Nephron progenitor cell (in vitro differentiated cells): Measurements from ENCODE around the gene HELT.
"Not testable (repeated sequence)": the region's sequence is repeated elsewhere in the genome, so short reads cannot be mapped to it uniquely, and the experiment has no call there.

ENCODE experiments used
- DNase-seq: peaks from one replicate; pipeline ENCODE4 v3.0.0; 2021
- H3K27ac Mint-ChIP-seq: 2 replicates; pipeline ENCODE4 v1.8.0; 2021; ENCODE audit warnings: mild to moderate bottlenecking, moderate library complexity, mixed read lengths
- H3K27me3 Mint-ChIP-seq: 2 replicates; pipeline ENCODE4 v1.8.0; 2021; ENCODE audit warnings: mild to moderate bottlenecking, low read depth, mixed read lengths; ENCODE audit not compliant: poor library complexity
- H3K36me3 Mint-ChIP-seq: 2 replicates; pipeline ENCODE4 v1.8.0; 2021; ENCODE audit warnings: low read depth, mixed read lengths
- H3K4me1 Mint-ChIP-seq: 2 replicates; pipeline ENCODE4 v1.8.0; 2021; ENCODE audit warnings: mixed read lengths
- H3K4me3 Mint-ChIP-seq: 2 replicates; pipeline ENCODE4 v1.8.0; 2021; ENCODE audit warnings: mild to moderate bottlenecking, moderate library complexity, mixed read lengths
- H3K9me3 Mint-ChIP-seq: 2 replicates; pipeline ENCODE4 v1.8.0; 2021; ENCODE audit warnings: mild to moderate bottlenecking, moderate library complexity, mixed read lengths
- CTCF ChIP-seq: fragments of 200-600 bp; sonication (generic); IDR thresholded peaks from 2 replicates; pipeline ENCODE4 v1.5.0; 2021; ENCODE audit warnings: antibody characterized with exemption

The HELT gene

GRCh38 chr4:184988611-184989010 lies 29.7 kb upstream of the HELT start:
- no peak for TF ChIP-seq CTCF
- DNase-seq: no peak
- no peak overlapping the region for H3K27ac Mint-ChIP-seq

GRCh38 chr4:184989283-184989682 lies 29.0 kb upstream of the HELT start:
- H3K36me3 Mint-ChIP-seq, H3K4me1 Mint-ChIP-seq, DNase-seq, H3K9me3 Mint-ChIP-seq, H3K4me3 Mint-ChIP-seq: not testable (repeated sequence)
- Mint-ChIP-seq H3K27me3 (peaks cover 11% of the 10 kb centered on the region), H3K27ac (peak overlapping the region; percentile 53)

More at GRCh38 chr4:184988611-184989010, 29.7 kb upstream of the HELT start:
- peaks cover 9% of the 10 kb centered on the region for H3K4me1 Mint-ChIP-seq
- H3K27me3 Mint-ChIP-seq: peaks cover 11% of the 10 kb centered on the region
- no peaks in the 10 kb centered on the region for H3K9me3 Mint-ChIP-seq
- no peaks in the 10 kb centered on the region for H3K36me3 Mint-ChIP-seq
- no peak overlapping the region for H3K4me3 Mint-ChIP-seq

GRCh38 chr4:184990131-184990530 lies 28.2 kb upstream of the HELT start:
- not testable (repeated sequence) for H3K36me3 Mint-ChIP-seq, DNase-seq, H3K4me1 Mint-ChIP-seq, H3K4me3 Mint-ChIP-seq, H3K9me3 Mint-ChIP-seq, H3K27ac Mint-ChIP-seq
- H3K27me3 Mint-ChIP-seq: peaks cover 11% of the 10 kb centered on the region

GRCh38 chr4:184991860-184992259 lies 26.4 kb upstream of the HELT start:
- Mint-ChIP-seq H3K27ac (no peak overlapping the region), H3K4me1 (peaks cover 9% of the 10 kb centered on the region), H3K36me3 (no peaks in the 10 kb centered on the region), H3K4me3 (no peak overlapping the region), H3K27me3 (peaks cover 11% of the 10 kb centered on the region), H3K9me3 (no peaks in the 10 kb centered on the region)
- no peak for DNase-seq
- no peak for TF ChIP-seq CTCF

GRCh38 chr4:184992422-184992821 lies 25.9 kb upstream of the HELT start:
- DNase-seq: no peak
- Mint-ChIP-seq H3K27me3 (peaks cover 11% of the 10 kb centered on the region), H3K27ac (no peak overlapping the region), H3K36me3 (no peaks in the 10 kb centered on the region), H3K4me3 (no peak overlapping the region), H3K4me1 (peaks cover 9% of the 10 kb centered on the region), H3K9me3 (no peaks in the 10 kb centered on the region)
- TF ChIP-seq CTCF: no peak

GRCh38 chr4:184993247-184993646 lies 25.0 kb upstream of the HELT start:
- H3K9me3 Mint-ChIP-seq: no peaks in the 10 kb centered on the region
- no peak overlapping the region for H3K4me3 Mint-ChIP-seq
- H3K27me3 Mint-ChIP-seq: peaks cover 11% of the 10 kb centered on the region
- H3K36me3 Mint-ChIP-seq: no peaks in the 10 kb centered on the region
- TF ChIP-seq CTCF: no peak
- no peak overlapping the region for H3K27ac Mint-ChIP-seq
- DNase-seq: no peak
- peaks cover 9% of the 10 kb centered on the region for H3K4me1 Mint-ChIP-seq

GRCh38 chr4:184994010-184994622 lies 24.2 kb upstream of the HELT start:
- Mint-ChIP-seq H3K27me3 (peaks cover 13% of the 10 kb centered on the region), H3K4me1 (peaks cover 5% of the 10 kb centered on the region), H3K27ac (no peak overlapping the region), H3K36me3 (no peaks in the 10 kb centered on the region), H3K9me3 (no peaks in the 10 kb centered on the region), H3K4me3 (no peak overlapping the region)
- no peak for DNase-seq
- TF ChIP-seq CTCF: no peak
